ENCODE results near the gene CIB1. TPM values are rescaled to one million over a fixed set of nuclear protein-coding genes. Genes with fewer than 3 reads are reported as not detected.

Gene CIB1
- total and polyA plus RNA-seq, 10 of the 15 experiments (the other 5 are each of a cell fraction or from before 2014, with no cell fraction given), result 10.8 to 155 (median 81.9) TPM

DNA sequence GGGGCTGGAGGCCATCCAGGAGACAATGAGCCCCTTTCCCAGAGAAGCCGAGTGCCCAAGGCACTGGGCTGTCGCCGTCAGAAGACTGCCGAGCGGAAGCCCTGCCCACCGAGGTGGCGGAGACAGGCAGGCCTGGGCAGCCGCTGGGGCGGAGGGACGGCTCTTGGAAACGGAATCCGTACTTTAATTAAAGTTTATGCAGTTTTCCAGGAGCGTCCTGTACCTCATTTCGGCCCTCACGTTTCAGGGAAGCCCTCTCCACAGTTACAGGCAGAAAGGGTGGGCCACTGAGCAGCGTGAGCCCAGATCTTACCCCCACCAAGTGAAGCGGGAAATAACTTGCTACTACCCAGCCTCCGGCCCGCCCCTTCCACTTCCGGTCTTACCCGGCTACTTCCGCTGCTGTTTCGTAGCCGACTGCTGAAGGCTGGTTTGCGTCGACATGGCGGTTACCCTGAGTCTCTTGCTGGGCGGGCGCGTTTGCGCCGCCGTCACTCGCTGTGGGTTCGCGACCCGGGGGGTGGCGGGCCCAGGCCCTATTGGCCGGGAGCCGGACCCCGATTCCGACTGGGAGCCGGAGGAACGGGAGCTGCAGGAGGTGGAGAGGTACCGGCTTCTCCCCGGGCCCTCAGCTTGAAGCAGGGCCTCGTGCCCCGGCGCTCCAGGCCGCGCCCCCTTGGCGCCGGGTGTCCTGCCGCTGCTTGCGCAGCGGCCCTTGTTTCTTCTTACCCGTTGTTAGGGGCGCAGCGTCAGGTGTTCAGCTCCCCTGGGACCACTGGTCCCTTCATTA lies 31.7 kb upstream of the CIB1 start, which contains the start of gene NGRN (continued):
- TF ChIP-seq ZBTB4 (CRISPR knock-in tag; IDR thresholded peaks at IDR 0.05) (no peak), TCF12 (IDR thresholded peaks at IDR 0.05; ENCODE audit: low read depth, low read length) (peak; percentile 52; the same call in 1 of the 2 replicates), ZNF24 (IDR thresholded peaks at IDR 0.05) (no peak), RUNX3 (IDR thresholded peaks at IDR 0.05; ENCODE audit: low read length) (no peak; the same call in 1 of the 2 replicates), STAT1 (conservative IDR thresholded peaks at IDR 0.05) (peak; percentile 65), TCF7 (IDR thresholded peaks at IDR 0.05; ENCODE audit: borderline replicate concordance) (no peak), CHD1 (IDR thresholded peaks at IDR 0.05; ENCODE audit: low read depth, low read length) (peak; percentile 34; the same call in 1 of the 2 replicates), SMAD1 (IDR thresholded peaks at IDR 0.05; ENCODE audit: low read depth, partially characterized antibody) (peak; percentile 71), GATAD2B (conservative IDR thresholded peaks at IDR 0.05; ENCODE audit: low read depth) (peak; percentile 78; the same call in 1 of the 2 replicates)
- TF ChIP-seq, protein P1, sequence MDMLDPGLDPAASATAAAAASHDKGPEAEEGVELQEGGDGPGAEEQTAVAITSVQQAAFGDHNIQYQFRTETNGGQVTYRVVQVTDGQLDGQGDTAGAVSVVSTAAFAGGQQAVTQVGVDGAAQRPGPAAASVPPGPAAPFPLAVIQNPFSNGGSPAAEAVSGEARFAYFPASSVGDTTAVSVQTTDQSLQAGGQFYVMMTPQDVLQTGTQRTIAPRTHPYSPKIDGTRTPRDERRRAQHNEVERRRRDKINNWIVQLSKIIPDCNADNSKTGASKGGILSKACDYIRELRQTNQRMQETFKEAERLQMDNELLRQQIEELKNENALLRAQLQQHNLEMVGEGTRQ (IDR thresholded peaks at IDR 0.05; ENCODE audit: borderline replicate concordance, low read depth, low read length), result no peak; the same call in 1 of the 2 replicates
